Measurements from ENCODE around the gene ZNF609.

Gene ZNF609

GRCh38 chr15:64536244-64536836 lies 76.0 kb downstream of the ZNF609 start:
- peak; percentile 67 for DNase-seq (ENCODE audit: low read depth)

DNA sequence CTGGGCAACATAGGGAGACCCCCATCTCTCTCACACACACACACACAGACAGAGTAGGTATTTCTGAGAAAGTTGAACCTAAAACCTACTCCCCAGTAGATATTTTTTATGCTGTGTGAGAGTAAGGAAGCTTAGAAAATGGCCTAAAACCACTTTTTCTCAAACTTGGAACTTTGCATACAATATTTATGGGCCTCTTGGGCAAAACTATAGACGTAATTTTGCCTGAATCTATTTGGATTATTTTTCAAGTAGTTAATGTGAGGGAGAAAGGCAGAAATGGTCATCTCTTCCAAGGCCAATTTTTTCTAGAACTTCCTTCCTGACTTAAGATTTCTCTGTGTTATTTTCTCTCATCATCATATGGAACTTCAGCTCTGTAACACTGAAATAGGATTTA lies 81.7 kb downstream of the ZNF609 start:
- DNase-seq (ENCODE audit: low read depth) = no peak

DNA sequence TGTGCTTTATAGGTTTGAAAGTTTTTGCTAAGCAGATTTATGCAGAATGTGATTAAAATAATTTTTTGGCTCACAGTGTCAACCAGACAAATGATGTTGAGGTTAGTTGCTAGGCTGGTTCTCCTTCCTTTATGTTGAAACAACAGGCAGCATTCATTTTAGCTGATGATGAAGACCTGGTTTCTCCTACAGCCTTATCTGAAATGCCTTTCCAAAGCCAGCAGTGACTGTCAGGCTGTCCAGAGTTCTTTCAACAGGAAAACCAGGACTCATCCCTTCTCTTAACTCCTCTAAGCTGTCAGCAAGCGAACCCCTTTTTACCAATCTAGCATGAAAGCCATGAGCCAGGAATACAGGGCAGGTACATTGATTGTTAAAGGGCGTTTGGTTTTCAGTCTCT lies 84.1 kb downstream of the ZNF609 start:
- no peak for DNase-seq (ENCODE audit: low read depth)

- no peak for DNase-seq (ENCODE audit: low read depth)
Observed at GRCh38 chr15:64547275-64547674, 86.9 kb downstream of the ZNF609 start.

GRCh38 chr15:64548235-64548634 lies 87.9 kb downstream of the ZNF609 start:
- DNase-seq (ENCODE audit: low read depth) = no peak

DNA sequence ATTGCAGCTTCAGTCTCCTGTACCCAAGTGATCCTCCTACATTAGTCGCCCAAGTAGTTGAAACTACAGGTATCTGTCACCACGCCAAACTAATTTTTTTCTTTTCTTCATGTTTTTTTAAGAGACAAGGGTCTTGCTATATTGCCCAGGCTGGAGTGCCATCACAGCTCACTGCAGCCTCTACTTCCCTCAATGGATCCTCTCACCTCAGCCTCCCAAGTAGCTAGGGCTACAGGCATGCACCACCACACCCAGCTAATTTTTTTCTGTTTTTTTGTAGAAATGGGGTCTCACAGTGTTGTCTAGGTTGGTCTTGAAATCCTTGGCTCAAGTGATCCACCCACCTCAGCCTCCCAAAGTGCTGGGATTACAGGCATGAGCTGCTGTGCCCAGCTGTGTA lies 89.5 kb downstream of the ZNF609 start:
- DNase-seq (ENCODE audit: low read depth) = no peak

DNA sequence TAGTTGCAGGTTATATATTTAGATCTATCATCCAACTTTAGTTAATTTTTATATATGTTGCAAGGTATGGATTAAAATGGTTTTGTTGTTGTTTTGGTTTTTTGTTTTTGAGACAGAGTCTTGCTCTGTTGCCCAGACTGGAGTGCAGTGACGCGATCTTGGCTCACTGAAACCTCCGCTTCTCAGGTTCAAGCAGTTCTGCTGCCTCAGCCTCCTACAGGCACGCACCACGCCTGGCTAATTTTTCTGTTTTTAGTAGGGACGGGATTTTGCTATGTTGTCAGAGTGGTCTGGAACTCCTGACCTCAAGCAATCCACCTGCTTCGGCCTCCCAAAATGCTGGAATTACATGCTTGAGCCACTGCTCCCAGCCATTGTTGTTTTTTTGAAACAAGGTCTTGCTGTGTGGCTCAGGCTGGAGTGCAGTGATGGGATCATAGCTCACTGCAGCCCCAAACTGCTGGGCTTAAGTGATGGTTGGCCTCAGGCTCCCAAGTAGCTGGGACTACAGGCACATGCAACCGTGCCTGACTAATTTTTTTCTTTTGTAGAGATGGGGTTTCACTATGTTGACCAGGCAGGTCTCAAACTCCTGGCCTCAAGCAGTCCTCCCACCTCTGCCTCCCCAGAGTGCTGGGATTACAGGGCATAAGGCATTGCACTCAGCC lies 92.0 kb downstream of the ZNF609 start:
- no peak for DNase-seq (ENCODE audit: low read depth)

- DNase-seq (ENCODE audit: low read depth) = no peak
Observed at GRCh38 chr15:64558460-64559179, 98.2 kb downstream of the ZNF609 start.

- no peak for DNase-seq (ENCODE audit: low read depth)
Observed at GRCh38 chr15:64559243-64559642, 98.9 kb downstream of the ZNF609 start.

DNA sequence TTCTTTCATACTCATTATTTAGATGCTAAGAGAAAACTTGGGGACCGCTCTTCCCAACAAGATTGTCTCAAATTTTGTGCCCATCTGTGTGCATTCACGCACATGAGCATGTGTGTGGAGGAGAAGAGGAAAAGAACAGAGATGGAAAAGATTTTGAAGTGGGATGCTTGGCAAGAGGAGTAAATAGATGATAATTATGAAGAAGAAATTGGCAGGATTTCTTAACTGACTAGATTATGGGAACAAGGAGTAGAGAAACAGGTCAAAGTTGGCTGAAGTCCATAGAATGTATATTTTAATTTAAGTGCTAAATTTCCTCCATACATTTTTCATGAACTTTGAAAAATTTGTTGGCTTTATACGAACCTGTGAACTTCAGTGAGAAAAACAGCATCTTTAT lies 100.1 kb downstream of the ZNF609 start:
- DNase-seq (ENCODE audit: low read depth) = no peak

- DNase-seq (ENCODE audit: low read depth) = no peak
Observed at GRCh38 chr15:64560998-64561397, 100.6 kb downstream of the ZNF609 start.

GRCh38 chr15:64562003-64562640 lies 101.7 kb downstream of the ZNF609 start:
- no peak for DNase-seq (ENCODE audit: low read depth)

- no peak for DNase-seq (ENCODE audit: low read depth)
Observed at GRCh38 chr15:64566102-64566501, 105.7 kb downstream of the ZNF609 start.

DNA sequence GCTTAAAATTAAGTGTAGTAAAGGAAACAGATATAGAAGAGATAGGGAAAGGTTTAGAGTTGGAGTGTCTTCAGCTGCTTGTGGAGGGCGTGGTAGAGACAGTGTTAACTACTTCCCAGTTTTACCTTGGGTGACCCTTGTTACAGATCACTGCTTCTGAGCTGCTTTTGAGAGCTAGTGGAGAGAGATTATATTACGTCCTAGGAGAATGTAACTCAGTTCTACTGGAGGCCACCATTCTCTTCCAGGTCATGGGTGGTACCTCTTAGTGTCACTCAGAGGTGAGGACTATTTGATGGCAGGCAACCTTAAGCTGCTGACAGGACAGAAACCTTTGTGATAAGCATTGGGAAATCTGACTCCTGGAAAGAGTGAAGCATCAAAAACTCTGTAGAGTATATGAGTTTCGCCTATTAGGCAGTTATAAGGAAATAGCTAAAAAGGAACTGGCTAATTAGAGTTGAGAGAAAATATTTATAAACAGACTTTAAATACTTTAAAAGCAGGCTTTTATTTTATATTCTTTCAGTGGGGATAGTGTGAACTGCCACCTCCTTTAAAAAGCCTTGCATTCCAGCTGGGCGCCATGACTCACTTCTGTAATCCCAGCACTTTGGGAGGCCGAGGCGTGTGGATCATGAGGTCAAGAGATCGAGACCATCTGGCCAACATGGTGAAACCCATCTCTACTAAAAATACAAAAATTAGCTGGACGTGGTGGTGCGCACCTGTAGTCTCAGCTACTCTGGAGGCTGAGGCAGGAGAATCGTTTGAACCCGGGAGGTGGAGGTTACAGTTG lies 106.5 kb downstream of the ZNF609 start:
- no peak for DNase-seq (ENCODE audit: low read depth)

- no peak for DNase-seq (ENCODE audit: low read depth)
Observed at GRCh38 chr15:64568765-64569164, 108.4 kb downstream of the ZNF609 start.

DNA sequence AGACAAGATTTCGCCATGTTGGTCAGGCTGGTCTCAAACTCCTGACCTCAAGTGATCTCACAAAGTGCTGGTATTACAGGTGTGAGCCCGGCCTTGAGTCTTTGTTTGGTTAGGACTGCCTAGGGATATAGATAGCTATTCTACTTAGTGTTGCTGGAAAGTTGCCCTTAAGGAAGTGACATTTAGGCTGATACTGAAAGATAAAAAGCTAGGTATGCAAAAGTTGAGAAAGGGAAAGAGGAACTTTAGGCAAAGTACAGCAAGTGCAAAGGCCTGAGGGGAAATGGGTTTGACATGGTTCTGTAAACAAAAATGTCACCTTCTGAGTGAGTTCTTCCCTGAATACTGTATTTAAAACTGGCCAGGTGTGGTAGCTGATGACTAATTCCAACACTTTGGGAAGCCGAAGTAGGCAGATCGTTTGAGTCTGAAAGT lies 111.5 kb downstream of the ZNF609 start:
- DNase-seq (ENCODE audit: low read depth) = no peak

DNA sequence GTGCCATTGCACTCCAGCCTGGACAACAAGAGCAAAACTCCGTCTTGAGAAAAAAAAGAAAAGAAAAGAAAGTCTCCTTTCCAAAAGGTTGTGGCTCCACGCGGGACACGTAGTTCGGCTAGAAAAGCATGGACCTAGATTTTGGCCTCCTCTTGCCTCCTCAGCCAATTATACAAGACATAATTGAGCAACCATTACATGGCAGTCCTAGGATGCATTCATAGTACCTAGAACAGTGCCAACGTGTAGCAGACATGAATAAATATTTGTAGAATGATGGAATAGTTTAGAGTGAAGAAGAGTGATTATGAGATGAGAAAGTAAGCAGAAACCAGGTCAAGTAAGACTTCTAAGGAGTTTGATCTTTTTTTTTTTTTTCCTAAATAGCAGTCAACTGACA lies 112.5 kb downstream of the ZNF609 start:
- DNase-seq (ENCODE audit: low read depth) = no peak

GRCh38 chr15:64574301-64575017 lies 114.1 kb downstream of the ZNF609 start:
- DNase-seq (ENCODE audit: low read depth) = no peak

- DNase-seq (ENCODE audit: low read depth) = no peak
Observed at GRCh38 chr15:64580696-64581407, 120.5 kb downstream of the ZNF609 start.

DNA sequence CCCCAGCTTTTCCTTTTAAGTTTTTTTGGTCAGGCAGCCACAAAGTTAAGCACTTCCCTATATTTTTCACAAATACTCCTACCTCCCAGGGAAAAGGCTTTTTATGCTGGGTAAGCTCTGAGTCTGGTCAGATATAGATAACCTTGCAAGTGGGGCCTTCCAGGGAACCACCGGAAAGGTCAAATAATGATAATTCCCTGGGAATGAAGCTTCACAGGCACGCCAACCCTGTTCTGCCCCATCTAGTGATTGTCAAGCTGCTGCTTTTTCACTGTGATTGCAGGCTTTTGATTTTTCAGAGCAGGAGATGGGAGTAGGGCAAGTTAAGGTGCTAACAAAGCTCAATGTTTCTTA lies 121.0 kb downstream of the ZNF609 start:
- no peak for DNase-seq (ENCODE audit: low read depth)

- no peak for DNase-seq (ENCODE audit: low read depth)
Observed at GRCh38 chr15:64582202-64582601, 121.8 kb downstream of the ZNF609 start.

All from HS-27A (cell line).